CD4-positive, alpha-beta T cell treated with Interleukin-12 subunit alpha and Interleukin-12 subunit beta, for 1 hour (primary cell): ENCODE data around the gene PDLIM1.

ENCODE experiments used
- DNase-seq: peaks from one replicate; pipeline ENCODE4 v3.0.0-alpha.2; 2020

PDLIM1 gene

DNA sequence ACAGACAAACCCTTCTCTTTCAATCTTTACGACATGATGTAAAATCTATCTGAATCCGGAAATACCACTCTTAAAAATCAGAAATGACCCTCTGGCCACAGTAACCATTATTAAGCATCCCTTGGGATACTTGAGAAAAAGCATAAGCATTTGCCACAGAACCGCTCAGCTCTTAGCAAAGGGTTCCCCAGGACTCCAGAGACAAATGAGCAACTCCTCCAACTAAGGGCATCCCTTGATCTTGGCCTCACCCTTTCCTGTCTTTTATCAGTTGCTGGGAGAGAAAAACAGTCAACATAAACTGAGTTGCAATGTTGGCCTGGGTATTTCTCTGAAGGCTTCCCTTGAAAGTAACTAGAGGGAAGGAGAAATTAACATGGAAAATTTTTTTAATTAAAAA lies 3.5 kb downstream of the PDLIM1 start:
- DNase-seq, result no peak

DNA sequence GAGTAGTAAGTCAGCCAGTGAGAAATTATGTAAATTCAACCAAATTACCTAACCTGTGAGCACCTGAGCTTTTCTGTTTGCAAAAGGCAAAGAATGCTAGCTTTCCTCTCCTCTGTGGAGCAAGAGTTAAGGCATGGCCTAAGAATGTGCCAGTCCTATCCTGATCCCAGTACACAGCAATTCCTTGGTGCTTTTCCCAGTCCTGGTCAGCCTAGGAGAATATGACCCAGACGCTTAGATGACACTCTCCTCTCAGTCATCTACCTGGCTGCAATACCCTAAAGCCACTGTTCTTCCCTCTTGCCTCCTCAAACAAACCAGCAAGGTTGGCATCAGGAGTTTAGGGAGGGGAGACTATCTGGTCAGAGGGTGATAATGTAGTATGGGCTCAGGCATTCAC lies 4.1 kb downstream of the PDLIM1 start:
- DNase-seq, result no peak

DNA sequence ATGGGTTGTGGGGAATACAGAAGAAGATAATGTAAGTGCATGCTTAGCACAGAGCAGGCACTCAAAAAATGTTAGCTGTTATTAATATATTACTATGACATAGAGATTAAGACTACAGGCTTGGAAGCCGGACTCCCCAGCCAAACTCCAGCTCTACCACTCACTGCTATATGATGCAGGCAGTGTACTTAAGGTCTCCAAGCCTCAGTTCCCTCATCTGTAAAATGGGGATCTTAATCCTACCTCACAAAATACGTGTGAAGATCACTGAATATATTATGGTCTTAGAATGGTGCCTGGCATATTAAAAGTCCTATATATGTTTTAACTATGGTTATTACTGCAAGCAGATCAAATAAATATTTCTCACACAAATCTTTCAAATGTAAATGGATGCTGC lies 5.2 kb downstream of the PDLIM1 start:
- DNase-seq, result no peak

DNA sequence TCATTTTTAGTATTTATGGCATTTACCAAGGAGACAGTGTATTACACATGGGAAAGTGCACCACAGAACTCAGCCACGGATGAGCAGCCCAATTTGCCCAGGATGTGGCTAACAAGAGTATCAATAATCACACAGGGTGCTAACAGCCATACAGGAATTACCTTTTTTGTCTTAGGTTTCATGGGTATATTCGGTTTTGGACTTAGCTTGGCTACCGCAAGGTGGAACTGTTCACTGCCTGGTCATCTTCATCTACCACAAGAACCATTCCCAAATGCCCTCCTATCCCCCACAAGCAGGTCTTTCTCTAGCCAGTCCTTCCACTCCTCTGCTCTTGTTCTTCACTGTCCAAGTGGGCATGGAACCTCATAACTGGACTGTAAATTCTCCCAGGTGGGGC lies 6.0 kb downstream of the PDLIM1 start:
- no peak for DNase-seq

DNA sequence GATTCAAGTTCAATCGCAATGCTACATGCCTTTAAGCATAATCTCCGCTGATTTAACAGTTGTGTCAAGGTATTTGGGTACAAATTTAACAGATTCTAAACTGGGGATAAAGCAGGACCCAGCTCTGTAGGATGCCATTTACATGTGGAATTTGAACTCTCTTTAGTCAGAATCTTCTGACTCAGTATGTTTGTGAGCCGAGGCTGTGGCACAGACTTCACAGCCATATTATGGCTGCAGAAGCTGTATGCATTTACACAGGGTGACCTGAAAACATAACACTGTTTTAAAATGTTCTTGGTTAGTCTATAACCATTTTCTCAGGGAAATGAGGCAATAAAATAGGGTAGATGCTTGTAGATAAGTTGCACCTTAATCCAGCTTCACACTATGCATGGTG lies 8.7 kb downstream of the PDLIM1 start:
- no peak for DNase-seq

DNA sequence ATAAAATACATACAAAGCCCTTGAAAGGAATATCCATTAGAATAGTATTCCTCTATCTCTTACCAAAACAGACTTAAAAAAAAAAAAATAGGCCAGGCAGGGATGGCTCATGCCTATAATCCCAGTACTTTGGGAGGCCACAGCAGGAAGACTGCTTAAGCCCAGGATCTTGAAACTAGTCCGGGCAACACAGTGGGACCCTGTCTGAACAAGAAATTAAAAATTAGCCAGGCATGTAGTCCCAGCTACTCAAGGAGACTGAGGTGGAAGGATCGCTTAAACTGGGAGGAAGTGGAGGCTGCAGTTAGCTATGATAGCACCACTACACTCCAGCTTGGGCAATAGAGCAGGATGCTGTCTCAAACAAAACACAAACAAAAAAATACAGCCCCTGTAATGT lies 9.6 kb downstream of the PDLIM1 start:
- no peak for DNase-seq

DNA sequence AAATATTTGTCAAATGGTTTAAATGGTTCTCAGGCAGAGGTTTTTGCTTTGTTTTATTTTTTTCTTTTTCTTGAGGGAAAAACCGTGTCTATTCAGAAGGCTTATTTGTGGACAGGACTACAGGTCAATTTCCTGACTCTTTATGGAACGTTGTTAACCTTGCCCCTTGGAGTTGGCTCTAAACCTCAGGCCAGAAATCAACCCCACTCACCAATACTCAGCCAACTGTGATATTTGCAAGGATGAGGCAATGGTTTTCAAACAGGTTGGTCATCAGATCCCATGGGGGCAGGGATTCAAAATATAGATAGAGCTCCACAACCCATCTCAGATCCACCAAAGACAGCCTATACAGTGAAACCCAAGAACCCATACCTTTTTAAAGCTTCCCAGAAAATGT lies 10.2 kb downstream of the PDLIM1 start:
- DNase-seq, result no peak

DNA sequence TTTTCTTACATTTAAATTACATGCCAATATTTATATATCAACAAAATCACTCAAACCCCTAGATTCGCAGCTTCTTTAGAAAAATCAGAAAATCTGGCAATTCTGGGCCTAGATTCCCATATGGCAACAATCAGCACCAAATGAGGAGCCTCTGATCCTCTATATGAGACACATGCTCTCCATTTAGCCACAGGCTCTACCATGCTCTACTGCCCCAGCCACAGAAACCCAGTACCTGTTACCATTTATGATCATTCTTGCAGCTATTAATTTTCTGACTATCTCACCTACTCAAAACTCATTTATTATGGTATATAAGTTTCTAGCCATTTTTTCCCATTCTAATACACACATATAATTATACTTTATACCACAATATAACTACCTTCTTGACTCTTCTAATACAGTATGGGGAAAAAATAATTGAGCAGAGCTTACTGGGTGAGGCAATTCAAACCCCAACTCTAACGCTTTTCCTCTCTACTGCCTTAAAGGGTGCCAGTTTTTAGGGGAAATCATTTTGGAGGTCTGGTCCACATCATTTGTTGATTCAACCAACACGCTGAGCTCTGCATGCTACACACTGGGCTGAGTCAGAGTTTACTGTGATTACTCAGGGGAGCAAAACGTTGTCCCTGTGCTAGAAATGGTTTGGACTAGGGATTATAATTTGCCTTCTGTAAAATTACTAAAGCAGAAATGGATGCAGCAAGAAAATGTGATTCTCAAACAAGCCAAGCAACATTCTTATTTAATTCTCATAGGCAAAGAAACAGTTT lies 11.6 kb downstream of the PDLIM1 start:
- no peak for DNase-seq

DNA sequence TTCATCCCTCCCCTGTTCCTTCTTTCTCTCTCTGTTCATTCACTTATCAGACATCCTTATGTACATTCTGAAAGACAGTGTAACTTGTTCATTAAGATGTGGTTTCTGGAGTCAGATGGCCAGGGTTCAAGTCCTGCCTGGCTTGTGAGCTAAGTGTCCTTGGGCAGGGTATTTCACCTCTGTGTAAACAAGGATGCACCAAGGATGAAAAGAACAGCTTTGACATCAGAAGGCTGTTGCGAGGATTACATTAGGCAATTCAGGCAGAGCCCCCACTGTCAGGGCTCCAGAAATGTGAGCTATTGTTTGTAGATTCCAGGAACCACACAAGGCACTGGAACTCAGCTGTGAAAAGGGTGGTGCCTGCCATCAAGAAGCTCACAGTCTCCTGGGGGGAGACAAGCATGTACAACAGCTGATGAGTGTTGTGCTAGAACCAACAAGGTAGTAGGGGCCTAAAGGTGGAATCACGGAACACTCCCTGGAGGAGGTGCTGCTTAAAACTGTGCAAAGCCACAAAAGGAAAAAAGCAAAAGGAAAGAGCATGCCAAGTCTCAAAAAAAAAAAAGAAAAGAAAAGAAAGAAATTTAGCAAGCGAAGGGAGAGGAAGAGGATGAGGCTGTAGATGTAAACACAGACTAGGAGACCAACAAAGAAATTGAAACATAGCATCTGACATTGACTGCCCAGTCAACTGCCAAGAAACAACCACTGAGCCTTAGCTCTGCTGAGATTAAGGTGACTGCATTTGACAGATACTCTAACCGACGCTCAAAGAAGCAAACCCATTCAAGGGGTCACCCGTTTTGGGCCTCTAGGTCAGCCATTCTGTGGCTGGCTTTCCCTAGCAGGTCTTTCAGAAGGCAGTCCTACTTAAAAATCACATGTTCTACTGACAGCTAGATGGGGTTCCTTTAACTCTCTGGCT lies 12.5 kb downstream of the PDLIM1 start:
- no peak for DNase-seq

DNA sequence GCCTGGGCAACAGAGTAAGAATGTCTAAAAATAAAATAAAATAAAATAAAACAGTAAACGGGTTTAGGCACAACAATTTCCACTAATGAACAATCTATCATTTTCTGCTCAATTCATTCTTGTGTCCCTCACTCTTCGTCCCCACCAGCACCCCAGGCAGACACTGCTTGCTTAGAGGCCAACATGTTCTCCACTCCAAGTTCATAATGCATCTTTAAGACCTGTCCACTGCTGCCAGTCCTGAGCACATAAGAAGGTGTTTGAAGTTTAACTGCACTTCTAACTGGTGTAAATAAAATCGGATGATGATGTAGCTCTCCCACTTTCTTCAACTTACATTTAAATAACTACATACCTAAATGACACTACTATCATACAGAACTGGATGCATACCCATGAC lies 13.2 kb downstream of the PDLIM1 start:
- DNase-seq, result no peak

DNA sequence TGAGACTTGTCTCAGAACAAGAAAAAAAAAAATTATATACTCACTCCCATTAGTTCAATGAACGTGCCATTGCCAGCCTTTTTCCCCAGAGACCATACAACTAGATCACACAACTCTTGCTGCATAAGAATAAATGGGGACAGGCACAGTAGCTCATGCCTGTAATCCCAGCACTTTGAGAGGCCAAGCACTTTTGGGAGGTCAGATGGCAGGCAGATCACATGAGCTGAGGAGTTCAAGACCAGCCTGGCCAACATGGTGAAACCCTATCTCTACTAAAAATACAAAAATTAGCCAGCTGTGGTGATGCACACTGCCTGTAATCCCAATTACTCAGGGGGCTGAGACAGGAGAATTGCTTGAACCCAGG lies 13.6 kb downstream of the PDLIM1 start:
- DNase-seq, result no peak

DNA sequence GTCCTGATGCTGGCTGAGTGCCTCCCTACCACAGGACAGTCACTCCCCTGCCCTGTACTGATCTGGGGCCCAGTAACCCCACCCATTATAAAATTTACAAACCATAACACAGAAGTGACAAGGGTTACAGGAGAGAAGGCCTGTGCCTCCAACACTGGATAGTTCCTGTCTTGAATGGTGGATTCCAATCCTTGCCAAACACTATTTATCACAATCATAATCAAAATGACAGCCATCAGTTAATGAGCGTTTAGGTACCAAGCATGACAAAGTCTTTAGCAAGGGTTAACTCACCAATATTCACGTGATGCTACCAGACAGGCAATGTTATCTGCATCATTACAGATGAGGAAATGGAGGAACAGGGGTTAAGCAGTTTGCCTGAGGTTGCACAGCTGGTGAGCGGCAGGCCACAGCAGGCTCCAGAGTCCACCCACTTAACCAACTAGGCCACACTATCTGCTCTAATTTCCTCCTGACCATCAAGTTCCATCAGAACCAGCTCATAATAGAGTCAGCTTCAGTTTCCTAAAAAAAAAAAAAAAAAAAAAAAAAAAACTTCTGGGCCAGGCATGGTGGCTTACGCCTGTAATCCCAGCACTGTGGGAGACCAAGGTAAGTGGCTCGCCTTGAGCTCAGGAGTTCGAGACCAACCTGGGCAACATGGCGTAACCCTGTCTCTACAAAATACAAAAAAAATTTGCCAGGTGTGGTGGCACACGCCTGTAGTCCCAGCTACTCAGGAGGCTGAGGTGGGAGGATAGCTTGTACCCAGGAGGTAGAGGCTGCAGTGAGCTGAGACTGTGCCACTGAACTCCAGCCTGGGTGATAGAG lies 14.2 kb downstream of the PDLIM1 start:
- no peak for DNase-seq

DNA sequence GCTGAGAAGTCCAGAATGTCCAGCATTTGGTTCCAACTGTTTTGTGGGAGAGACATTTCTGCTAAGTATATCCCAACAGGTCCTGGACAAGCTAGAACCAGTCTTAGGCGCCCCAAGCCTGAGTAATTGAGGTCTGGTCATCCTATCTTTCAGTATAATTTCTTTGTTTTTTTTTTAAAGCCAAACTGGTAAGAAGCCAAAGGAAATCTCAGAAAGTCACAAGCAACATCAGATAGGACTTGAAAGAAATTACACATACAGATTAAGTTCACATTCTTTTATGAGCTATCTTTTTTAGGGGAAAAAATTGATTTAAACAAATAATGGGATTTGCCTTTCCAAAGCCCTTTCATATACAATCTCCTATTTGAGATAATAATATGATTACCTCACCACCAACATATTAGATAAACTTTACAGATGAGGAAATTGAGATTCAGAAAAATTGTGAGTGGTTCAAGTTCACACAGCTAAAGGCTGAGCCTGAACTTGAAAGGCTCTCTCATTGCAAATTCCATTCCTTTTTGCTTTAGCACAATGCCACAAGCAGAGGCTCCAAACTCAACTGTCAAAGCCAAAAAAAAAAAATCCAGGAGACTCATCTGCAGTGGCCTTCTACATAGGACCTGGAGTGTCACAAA lies 15.0 kb downstream of the PDLIM1 start:
- no peak for DNase-seq

DNA sequence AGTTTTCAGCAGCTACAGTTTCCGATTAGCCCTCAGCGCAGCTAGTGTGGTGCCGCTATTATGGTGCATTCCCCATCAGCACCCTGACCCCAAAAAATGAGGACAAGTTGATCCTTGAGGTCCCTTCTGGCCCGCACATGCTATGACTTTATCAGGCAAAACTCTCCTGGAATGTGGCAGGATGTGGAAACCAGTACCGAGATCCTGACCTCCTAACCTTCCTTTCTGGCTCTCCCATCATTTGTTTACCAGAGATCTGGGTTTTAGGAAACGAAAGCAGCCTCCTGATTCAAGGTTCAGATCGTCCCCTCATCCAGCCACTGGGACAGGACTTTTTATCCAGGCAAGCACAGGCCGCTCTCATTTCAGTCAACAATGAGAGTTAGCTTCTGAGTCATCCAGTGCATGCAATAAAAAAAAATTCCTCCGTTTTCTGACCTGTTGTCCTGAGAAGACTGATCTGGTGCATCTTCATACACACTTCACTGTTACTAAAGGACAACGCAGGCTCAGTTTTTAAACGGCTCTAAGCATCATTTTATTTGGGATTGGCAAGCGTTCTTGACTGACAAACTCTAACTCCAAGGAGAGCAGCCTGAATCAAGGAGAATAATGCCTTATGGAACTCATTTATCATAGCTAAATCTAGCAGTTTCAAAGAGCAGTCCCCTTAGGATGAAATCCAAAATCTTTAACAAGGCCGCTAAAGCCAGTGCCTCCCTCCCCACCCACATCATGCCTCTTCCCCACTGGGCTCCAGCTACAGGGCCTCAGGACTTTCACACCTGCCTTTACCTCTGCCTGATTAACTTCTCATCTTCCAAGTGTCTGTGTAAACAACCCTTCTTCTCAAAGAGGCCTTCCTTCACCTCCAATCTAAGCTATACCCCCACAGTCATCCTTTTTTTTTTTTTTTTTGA lies 17.1 kb downstream of the PDLIM1 start:
- no peak for DNase-seq

DNA sequence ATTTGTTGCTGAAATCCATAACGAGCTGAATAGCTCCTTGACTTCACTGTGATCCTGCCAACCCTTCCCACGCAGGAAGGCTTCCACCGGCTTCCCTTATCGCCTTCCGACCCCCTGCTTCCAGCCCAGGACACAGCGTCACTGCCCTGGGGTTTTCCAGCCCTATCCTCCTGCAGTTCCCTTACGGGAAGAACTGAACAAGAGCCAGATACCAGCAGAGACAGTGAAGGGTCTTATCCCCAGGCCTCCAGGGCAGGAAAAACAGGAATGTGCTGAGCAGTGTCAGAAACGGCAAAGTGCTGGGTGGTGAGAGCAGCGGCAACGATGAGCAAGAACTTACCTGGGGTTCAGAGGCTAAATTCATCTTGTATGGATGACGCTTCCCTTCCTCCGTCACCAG lies 22.4 kb downstream of the PDLIM1 start:
- no peak for DNase-seq

DNA sequence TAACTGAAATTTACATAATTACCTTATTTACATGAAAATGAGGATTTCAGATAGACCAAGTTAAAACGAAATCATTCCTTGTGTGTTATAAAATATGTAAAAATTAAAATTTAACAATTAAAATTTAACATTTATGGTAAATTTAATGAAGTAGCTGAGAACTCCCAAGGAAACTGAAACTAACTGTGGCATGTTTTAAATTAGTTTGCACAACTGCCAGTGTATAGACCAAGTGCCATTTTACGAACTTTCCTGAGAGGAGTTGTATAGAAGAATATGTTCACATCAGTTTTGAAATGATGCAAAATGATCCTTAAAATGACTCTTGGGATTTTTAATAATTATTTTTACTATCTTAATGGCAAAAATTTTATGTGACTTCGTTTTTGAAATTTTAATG lies 23.6 kb downstream of the PDLIM1 start:
- no peak for DNase-seq

DNA sequence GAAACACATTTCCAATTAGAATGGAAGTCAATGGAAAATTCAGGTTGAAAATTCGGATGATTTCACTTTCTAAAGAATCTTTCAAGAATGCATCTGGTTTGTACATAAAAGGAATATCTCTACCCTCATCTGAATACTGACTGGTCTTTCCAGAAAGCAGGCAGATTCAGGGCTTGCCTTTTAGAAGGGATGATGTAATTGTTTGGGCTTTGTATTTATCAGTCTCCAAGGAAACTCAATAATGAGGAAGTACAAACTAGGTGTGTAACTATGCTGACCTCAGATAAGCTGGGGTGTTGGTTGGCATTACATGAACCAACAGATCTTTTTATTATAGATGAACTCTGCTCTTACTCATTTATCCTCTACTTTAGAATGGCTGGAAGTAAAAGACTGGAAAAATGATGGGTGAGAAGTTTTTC lies 24.1 kb downstream of the PDLIM1 start:
- DNase-seq, result peak; percentile 24

DNA sequence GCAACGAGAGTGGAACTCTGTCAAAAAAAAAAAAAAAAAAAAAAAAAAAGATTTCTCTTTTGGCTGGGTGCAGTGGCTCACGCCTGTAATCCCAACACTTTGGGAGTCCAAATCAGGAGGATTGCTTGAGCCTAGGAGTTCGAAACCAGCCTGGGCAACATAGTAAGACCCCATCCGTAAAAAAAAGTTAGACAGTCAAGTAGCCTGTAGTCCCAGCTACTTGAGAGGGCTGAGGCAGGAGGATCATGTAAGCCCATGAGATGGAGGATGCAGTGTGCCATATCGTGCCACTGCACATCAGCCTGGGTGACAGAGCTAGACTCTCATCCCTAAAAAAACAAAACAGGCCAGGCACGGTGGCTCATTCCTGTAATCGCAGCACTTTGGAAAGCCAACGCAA lies 25.2 kb downstream of the PDLIM1 start:
- DNase-seq, result no peak

DNA sequence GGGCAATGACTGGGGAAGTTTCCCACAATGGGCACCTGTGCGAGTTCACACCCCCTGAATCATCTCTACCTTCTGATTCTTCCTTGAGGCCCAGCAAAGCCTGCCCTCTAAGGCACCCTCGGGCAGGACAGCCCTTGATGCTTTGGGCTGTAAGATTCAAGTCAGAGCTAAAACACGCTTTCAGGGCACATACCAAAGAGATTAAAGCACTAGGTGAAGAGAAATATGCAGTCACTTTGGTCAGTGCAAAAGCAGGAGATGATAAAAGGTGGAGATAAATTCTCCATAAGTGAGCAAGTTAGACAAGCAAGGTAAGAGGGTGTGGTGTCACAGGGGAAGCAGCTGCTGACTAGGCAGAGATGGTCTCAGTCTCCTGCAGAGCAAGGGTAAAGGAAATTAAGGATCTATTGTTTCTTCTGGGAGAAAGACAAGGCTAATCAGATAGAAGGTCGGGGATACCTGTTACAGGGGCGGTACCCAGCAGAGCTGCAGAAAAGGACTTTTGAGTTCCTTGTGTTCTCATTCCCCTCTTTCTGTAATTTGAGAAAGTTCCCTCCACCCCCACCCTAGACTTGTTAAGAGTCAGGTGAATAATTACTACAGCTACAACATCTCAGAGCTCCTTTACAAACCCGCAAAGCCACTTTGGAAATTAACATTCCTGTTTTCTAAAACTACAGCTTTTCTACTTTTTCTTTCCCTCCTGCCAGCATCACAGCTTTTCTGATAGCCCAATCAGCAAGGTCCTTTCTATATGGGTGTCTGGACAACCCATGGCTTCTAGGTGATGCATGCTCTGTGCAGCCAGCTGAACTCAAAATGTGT lies 26.4 kb downstream of the PDLIM1 start:
- DNase-seq, result no peak

DNA sequence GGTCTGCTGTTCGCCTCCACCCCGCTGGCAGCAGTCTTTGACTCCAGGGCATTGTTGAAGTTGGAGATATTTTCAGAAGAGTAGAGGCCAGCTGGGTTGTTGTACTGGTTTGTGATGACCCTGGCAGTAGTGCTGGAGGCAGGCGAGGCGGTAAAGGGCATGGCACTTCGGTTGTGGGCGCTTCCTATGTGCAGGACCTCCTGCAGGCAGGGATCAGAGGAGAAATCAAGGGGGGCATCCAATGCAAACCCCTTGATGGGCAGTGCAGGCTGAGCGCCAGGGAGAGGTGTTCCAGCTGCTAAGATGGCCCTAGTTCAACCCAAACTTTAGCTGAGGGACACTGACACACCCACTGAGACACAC lies 27.0 kb downstream of the PDLIM1 start:
- no peak for DNase-seq
